Stimulated activated CD8-positive, alpha-beta memory T cell treated with anti-CD3 and anti-CD28 coated beads, Interleukin-12 subunit alpha, Interleukin-12 subunit beta, amount 100 ng/mL, for 24 hours (primary cell): Measurements from ENCODE around the gene ANP32B.
"Not testable (repeated sequence)": the region's sequence is repeated elsewhere in the genome, so short reads cannot be mapped to it uniquely, and the experiment has no call there.

Source experiments
- DNase-seq: peaks from one replicate; pipeline ENCODE4 v3.0.0-alpha.2; 2020; ENCODE audit errors: extremely low read depth

Gene ANP32B

DNA sequence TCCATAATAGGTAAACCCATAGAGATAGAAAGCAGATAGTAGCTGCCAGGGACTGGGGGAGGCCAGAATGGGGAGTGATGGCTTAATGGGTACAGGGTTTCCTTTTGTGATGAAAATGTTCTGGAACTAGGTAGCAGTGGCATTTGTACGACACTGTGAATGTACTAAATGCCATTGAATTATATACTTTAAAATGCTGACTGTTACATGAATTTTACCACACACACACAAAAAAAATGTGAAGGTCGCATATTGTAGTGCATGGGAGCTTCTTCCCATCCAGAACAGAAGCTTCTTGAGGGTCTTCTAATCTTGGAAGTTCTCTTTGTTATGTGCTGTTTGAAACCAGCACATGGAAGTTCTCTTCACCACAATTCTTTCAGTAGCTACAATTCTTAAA lies 19.9 kb upstream of the ANP32B start:
- no peak for DNase-seq

- no peak for DNase-seq
Observed at GRCh38 chr9:97964901-97965300, 18.2 kb upstream of the ANP32B start.

GRCh38 chr9:97966493-97966892 lies 16.6 kb upstream of the ANP32B start:
- no peak for DNase-seq

DNA sequence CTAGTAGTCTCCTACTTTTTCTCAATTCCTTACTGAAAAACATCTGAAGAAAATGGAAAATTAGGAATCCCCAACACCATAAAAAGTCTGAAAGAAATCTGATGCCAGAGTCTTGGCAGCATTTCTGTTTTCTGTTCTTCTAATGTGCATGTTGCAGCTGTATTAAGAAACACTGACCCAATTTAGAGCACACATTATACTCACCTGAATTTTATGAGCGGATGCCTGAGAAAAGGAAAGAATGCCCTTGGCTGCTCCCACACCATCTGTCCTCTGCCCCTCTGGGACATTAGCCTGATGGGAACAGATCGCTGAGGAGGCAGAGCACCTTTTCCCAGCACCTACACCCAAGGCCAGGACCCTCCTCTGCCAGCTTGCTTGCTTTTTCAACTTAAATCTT lies 14.1 kb upstream of the ANP32B start:
- no peak for DNase-seq

DNA sequence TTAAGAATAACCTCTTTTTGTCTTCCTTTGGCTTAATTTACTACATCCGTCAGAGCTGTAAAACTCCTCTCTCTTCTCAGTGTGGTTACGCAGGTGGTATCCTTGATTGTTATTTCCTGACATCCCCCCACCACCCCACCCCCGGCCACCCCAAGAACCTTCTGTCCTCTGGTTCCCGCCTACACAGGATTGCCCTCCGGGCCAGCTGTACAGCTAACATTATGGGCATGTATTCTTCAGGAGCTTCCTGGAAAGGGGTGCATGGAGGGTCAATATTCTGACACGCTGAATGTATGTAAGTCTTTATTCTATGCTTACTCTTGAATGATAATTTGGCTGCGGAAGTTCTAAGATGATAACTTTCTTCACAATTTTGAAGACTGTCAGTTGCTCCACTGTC lies 13.0 kb upstream of the ANP32B start:
- DNase-seq = no peak

GRCh38 chr9:97972753-97973152 lies 10.4 kb upstream of the ANP32B start:
- no peak for DNase-seq

DNA sequence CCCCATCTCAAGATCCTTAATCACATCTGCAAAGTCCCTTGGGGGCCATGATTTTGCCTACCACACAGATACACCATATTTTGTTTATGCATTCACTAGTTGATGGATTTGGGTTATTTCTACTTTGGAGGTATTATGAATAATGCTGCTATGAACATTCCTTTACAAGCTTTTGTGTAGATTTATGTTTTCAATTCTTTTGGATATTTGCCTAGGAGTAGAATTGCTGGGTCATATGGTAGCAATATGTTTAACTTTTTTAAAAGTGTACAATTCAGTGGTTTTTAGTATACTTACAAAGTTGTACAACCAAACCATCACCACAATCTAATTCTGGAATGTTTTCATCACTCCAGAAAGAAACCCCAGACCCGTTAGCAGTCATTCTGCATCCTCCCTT lies 7.8 kb upstream of the ANP32B start:
- DNase-seq = no peak

DNA sequence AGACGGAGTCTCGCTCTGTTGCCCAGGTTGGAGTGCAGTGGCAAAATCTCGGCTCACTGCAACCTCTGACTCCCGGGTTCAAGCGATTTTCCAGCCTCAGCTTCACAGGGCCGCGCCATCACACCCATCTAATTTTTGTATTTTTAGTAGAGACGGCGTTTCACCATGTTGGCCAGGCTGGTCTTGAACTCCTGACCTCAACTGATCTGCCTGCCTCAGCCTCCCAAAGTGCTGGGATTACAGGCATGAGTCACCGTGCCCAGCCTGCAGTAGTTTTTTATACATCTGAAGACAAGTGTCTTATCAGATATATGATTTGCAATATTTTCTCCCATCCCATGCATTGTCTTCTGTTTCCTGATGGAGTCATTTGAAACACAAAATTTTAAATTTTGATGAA lies 6.5 kb upstream of the ANP32B start:
- DNase-seq = not testable (repeated sequence)

- no peak for DNase-seq
Observed at GRCh38 chr9:97978371-97979130, 4.6 kb upstream of the ANP32B start.

- DNase-seq = no peak
Observed at GRCh38 chr9:97979788-97980478, 3.2 kb upstream of the ANP32B start.

GRCh38 chr9:97980479-97980803 lies 2.7 kb upstream of the ANP32B start:
- DNase-seq = no peak

DNA sequence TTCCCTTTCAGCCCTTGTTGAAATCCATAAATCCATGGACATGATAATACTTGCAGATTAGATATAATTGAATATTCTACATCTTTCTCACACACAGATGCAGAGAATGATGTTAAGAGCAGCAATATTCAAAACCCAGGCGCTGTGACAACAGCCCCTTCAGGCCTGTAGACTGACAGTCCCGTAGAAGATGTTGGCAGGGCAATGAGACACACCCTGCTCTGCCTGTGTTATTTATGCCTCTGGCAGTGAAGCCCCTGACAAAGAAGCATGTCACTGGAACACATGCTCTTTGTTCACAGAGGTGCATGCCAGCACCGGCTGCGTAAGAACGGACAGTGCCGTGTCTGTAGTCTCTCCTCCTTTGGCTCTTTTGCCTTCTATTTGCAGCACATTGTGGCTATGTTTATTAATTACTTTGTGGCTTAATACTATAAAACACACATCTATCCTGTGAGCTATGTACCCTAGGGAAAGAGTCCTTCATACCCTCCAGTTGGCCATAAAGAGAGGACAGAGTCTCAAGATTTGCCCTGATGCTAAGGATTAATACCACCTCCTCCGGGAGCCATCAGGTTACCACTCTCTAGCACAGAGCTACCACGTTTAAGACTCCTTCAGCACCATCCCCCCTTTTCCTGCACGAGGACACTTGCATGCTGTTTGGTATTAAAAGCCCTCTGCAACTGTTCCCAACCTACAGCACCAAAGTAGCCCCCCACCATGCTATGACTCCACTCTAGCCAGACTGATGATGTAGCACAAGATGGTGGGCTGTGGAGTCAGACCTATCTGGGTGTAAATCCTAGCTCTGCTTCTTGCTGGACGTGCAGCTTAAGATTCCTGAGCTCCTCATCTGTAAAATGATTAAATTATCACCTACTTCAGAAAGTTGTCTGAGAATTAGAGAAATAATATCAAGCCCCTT lies 2.0 kb upstream of the ANP32B start:
- no peak for DNase-seq

DNA sequence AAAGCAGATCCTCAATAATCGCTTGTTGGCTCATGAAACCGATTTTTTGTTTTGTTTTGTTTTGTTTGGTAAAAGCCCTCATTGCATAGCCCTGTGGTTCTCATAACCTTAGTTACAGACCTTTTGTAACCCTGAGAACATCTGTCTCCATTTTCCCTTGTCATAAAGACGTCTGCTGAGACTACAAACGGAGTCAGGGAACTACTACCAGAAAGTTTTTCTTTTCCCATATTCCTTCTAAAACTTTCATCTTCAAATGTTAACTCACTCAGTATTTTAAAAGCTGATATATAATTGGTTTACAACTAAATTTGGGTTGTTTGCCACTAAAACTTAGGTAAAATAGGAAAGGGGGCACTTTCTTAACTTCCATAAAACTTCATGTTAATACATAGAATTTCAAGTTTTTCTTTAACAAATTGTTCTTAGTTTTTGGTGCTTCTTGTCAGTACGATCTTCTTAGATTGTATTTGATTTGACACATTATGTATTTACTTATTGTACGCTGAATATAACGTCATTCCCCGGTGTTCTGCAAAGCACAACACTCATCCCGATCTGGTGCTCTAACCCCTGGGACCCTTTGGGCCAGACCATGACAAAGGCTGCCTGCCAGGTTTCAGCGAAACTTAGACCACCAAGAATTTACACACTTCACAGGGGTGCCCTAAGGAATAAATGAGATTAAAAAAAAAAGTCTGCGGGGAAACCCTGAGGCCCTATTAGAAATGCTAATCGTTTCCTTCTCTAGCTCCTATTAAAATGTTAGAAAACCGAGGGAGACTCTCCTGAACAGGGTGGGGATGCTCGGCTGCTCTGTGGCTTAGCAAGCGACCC lies 1.1 kb upstream of the ANP32B start:
- no peak for DNase-seq

- DNase-seq = peak; percentile 24
Observed at GRCh38 chr9:97983589-97984187, 547 bp downstream of the ANP32B start.

DNA sequence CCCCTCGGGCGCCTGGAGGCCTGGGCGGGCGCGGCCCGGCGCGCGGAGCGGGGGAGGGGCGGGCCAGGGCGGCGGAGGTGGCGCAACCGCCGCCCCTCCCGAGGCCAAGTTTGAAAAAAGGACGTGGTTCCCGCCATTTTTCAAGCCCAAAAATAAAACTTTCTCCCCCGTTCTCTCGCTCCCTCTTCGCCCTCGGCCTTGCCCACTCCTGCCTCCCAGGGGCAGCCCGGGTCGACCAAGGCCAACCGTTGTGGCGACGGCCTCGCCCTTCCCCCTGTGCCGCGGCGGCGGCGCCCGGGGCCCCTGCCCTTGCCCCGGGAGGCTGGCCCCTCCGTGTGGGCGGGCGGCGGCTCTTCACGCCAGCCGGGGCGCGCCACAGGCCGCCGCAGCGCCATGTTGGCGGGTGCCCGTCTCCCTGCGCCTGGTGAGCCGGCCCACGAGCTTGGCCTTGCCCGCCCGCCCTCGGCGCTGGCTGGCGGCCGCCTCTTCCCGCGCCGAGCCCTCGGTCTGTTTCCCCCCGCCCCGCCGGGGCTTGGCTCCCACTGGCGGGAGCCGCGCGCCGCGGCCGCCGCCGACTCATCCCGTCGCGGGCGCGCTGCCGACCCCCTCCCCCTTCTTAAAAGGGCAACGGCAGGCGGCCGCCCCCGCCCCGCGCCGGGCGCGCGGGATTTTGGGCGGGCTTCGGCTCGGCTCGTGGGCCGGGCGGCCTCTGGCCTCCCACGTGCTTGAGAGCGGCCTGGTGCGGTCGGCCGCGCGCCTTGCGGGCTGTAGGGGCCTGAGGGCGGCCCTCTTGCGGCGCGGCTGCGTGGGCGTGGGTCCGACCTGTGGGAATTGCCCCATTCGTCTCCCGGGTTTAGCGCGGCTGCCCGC lies 1.3 kb downstream of the ANP32B start:
- DNase-seq = peak; percentile 56

DNA sequence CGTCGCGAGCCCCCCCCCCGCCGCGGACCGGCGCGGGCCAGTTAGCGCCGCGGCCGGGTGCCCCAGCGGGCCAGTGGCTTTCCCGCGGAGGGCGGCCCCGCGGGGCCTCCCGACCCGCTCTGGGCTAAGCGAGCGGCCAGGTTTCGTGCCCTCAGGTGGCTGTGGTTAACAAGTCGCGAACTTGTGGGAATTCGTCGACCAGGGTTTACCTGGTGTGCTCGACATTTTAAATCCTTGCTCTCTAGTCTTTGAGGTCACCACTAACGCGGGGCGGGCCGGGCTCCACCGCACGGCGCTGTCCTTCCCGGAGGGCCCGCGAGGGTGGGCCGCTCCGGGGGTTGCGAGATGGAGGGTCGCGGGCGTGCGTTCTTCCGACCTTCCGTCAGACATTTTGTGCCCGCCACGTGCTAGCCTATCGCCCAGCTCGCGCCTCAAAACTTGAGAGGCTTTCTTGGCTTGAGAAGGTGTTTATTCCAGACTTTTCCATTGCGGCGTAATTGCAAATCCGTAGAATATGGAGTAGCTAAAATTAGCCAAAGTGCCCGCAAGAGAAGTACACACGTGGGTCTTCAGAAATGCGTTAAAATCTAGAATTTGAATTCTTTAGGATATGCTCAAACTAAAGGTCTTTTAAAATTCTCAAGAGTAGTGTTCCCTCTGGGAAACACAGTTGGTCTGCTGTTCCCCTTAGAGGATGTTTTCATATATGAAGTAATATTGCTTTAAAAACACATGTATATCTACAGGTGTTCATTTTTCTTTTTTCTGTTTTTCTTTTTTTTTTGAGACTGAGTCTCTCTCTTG lies 2.1 kb downstream of the ANP32B start:
- DNase-seq = peak; percentile 10

- DNase-seq = no peak
Observed at GRCh38 chr9:97987487-97987886, 4.3 kb downstream of the ANP32B start.

DNA sequence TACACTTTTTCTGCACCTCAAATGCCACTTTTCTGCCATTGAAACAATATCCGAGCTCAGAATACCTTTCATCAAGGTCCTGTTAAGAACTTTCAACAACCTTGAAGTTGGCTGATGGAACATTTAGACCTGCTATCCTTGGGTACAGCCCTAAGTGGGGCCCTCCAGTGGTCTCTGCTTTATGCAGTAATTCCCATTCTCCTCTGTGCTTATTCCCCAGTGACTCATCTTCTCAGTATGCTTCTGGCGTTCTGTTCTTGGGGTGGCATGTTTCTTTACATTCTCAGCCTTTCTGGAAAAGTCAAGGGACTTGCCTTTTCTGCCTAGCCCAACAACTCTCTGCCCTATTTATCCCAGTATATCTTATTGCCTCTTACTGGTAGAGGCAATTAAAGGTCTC lies 7.1 kb downstream of the ANP32B start:
- DNase-seq = no peak

DNA sequence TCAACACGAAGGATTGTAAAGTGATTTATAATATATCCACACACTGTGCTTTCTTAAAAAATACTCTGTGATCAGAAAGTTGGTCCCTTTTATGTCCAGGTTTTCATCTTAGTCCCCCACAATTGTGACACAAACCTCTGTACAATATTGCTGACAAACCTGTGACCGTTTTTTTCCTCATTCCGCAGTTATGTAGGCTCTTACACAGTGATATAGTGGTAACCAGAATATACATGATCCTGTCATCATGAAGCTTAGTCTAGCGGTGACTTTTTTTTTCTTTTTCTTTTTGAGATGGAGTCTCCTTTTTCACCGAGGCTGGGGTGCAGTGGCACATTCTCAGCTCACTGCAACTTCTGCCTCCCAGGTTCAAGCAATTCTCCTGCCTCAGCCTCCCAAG lies 8.7 kb downstream of the ANP32B start:
- DNase-seq = no peak
